NOMO-1 treated with DMSO at 0.1 percent for 48 hours (cell line): Measurements from ENCODE around the gene TANC1.
A peak's percentile ranks its signal among the peaks of the same experiment; 100 is the strongest.

Experiments
- DNase-seq: peaks from one replicate; lab custom pipeline; 2025; ENCODE audit not compliant: unreplicated experiment; lab: John Stamatoyannopoulos, UW

Gene TANC1

DNA sequence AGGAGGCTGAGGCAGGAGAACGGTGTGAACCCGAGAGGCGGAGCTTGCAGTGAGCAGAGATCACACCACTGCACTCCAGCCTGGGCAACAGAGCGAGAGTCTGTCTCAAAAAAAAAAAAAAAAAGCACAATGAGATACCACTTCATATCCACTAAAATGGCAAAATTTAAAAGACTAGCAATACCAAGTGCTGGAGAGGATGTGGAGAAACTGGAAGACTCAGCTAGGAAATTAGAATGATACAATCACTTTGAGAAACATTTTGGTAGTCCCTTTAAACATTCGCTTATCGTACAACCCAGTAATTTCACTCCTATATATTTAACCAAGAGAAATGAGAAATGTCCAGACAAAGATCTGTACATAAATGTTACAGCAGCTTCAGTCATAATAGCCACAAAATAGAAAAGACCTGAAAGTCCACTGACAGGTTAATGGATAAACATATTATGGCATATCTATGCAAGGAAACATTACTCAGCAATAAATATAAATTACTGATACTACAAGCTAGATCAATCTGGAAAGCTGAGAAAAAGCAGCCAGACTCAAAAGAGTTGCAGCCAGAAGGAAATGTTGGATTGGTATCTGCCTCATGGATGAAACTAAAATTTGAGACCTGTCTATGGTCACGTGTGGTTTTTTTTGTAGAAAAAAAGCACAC is 278.0 kb downstream of the TANC1 start:
- DNase-seq = no peak

DNA sequence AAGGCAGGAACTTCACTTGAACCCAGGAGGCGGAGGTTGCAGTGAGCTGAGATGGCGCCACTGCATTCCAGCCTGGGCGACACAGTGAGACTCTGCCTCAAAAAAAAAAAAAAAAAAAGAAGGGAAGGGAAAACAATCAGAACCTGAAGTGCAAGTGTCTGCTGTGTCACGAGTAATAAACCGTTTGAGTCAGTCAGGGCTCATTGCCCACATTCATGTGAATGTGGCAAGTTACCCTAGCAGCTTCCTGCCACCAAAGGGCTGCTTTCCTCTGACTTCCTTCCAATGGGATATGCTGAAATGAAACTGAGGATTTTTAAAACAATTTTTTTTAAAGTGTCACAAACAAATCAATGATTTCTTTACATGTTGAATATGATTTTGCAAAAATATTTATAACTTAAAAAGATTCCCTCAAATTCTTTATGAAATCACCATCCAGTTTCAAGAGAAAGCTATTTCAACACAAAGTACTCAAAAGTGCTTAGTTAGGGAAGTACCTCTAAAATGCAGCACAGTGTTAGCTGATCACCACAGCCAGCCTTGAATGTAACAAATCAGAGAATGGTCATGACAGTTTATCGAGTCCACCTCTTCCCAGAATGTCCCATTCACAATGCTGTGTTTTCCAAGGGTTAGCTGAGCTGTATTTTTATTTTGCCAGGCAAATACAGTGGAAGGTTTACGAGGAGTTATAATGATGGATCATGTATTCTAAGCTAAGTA is 281.7 kb downstream of the TANC1 start:
- peak; percentile 87 for DNase-seq

DNA sequence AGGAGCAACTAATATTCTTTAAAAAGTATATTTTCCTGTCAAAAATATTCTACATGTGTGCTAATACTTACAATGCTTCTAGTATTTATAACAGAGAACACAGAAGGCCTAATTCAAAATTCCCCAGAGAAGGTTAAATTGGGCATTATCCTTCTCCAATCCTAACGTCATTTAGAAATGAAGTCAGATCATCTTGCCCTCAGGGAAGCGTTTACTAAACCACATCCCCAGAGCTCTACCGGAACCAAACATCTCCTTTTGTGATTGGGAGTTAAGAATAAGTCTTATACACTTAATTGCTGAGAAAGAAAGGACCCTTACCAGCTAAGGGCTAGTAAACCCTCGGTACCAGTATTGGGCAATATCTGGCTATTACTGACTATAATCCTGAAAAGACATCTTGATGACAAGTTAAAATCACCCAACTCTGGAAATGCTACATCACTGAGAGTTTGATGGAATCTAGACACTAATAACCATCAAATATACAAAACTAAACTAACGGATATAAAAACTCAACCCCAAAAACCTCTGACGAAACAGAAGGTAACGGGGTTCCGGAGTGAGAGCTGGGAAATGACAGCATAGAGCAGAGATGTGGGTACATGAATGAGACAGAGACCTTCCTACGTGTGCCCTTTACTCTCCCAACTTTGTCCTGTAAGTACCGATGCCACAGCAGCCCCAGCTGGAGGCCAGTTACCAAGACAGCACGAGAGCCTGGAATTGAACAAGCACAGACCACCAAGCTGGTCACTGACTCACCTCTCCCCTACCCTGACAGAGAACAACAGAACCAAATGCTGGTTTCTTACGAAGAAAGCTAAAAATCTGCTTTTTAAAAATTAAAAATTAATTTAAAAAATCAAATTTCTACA is 283.1 kb downstream of the TANC1 start:
- DNase-seq = no peak

DNA sequence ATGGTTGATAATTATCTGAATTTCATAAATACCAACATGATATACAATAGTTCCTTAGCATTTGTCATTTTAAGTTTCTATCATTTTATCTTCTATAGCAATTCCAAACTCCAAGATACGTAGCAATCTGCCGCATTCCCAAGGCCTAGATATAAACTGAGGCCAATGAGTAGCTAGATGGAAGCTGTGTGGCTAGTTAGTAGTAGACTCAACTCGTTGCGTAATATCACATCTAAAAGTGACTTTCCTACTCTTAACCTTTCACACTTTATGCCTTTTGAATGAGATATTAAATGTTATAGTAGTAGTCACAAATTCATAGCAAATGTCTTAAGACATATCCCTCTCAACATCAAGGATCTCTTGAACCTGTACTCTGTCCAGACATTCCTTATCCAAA is 284.5 kb downstream of the TANC1 start:
- DNase-seq = no peak

DNA sequence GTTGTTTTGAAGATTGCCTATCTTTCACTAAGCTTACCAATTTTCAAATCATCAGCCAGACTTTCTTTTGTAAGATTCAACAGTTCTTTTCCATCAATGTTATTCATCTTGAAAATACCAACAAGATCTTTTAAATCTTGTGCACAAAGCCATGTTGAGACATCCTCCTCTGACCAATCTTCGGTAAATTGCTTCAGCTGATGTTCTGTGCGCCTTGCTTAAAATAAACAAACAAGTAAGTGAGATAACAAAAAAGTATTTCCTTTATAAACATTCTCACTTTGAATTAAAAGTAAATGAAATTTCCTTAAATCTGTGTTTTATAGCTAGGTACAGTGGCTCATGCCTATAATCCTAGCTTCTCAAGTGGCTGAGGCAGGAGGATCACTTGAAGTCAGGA is 287.7 kb downstream of the TANC1 start:
- no peak for DNase-seq

DNA sequence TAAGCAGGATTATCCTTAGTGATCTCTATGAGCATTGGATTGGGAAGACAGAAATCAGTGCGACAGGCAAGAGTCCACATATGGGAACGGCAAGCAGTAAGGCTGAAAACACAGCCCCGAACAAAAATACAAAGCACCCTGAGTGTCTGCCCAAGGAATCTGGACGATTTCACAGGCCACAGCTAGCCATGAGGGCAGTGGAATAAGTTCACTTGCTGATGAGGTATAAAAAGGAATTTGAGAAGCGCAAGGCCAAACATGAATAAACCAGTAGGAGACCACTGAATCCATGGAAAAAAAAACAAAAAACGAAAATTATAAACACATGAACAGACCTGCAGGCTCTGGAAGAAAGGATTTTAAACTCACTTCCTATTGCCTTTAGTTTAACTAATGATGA is 293.8 kb downstream of the TANC1 start:
- DNase-seq = no peak

DNA sequence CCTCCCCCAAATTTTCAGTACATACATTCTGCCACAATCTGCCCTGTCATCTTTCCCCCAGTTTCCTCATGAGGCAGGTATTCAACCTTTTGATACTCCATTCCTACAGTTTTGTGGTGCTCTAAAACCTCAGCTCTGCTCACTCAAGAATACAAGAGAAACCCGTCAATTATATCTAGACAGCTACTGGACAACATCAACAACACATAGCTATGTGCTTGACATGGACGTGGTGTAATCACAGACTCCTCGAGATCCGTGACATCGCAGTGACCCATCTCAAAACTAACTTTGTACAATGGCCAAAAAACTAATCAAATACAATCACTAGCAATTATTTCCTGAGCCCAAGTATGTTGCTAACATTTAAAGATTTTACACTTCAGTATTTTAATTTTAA is 294.5 kb downstream of the TANC1 start:
- no peak for DNase-seq

DNA sequence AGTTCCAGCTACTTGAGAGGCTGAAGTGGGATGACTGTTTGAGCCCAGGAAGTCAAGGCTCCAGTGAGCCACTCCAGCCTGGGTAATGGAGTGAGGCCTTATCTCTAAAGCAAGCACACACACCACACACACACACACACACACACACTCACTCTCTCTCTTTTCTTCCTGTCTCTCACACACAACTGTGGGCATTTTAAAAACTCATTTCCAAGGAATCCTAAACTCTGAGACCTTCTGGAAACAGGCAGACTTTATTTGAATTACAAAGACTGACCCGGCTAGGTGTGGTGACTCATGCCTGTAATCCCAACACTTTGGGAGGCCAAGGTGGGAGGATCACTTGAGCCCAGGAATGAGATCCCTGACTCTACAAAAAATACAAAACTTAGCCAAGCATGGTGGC is 296.7 kb downstream of the TANC1 start:
- DNase-seq = no peak

DNA sequence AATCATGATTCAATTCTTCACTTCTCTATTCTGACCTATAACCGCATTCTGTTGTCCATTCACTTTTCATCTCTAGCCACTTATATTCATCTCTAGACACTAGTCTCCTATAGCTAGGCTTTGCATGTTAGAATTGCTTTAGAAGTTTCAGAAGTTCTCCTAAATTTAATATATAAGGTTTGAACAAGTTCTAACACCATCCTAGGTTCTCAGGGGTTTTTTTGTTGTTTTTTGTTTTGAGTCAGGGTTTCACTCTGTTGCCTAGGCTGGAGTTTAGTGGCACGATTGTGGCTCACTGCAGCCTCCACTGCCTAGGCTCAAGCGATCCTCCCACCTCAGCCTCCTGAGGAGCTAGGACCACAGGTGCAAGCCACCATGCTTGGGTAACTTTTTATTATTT is 298.1 kb downstream of the TANC1 start:
- DNase-seq = no peak

DNA sequence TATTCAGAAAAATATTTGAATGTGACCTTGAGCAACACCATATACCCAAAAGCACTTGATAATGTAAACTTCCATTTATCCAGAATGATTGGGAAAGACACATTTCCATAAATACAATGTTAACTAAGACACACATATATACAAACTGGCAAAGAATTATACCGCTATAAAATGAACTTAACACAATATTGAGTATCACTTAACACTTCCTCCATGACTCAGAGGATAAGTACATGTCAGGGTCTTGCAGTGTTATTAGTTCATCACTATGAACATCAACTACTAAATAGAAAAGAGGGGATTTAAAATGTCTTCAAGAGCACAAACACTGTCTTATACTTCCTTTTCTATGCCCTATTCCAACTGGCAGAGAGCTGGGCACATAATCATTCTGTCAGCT is 299.5 kb downstream of the TANC1 start:
- DNase-seq = no peak

DNA sequence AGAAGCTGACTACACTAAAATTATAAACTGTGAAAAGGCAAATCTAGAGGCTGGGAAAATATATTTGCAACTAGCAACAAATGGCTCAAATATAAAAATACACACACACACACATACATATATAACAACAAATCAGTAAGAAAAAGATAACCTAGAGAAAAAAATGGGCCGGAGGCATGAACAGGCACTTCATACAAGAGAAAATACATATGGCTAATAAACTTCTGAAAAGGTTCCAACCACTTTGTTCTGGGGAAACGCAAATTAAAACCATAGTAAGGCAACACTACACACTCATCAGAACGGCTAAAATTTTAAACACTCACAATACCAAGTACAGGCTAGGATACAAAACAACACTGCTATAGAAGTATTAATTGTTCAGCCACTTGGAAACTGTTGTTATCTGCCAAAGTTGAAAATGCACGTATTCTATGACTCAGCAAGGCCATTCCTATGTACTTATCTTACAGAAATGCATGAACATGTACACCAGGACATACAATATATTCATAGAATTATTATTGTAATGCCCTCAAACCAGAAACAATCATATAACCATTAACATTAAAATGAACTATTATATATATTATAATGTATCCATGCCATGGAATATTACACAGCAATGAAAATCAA is 302.4 kb downstream of the TANC1 start:
- DNase-seq = no peak

DNA sequence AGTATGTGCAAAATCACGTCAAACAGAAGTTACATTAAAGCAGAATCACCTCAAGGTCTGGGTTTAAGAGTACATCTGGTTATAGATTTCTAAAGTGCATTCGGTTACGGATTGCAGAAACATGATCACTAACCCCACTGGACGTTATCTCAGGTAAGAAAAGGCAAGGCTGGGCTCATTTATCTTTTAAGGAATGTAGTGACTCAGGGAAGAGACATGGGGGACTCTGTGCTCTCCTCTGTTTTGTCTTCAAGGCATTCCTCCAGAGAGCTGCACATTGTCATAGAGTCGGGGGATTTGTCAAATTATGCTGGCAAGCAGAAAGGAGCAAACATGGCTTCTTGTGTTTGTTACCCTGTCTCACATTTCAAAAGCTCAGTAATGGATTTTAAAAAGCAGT is 303.7 kb downstream of the TANC1 start:
- no peak for DNase-seq

DNA sequence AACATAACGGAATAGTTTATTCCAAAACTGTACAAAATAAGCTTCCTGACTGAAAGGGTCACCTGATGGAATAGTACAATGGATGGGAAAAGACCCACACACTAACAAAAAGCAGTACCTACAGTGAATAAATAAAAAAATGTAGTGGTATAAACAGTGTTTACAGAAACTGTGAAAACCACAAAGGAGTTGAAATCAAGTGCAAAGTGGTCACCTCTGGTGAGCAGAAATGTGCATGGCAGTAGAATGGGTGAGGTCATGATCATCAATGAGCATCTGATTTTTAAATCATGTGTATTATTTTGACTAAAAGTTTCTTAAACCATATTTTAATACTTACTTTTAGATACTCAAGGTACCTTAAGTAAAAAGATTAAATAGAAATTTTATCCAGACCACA is 306.7 kb downstream of the TANC1 start:
- DNase-seq = no peak

DNA sequence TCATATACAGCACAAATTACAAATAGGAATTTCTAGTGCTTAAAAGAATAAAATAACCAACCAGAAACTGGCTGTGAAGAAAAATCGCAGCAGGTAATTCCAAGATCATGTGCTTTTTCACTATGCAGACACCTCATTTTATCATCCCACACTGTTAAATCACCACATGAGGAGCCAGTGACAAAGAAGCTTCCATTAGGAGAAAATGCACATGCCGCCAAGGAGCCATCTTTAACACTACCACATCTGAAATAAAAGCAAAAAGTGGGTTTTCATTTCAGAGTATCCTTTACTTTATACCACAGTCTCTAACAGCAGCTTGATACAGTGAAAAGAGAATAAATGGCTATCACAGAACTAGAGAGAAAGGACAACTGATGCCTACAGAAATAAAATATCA is 311.3 kb downstream of the TANC1 start:
- no peak for DNase-seq

DNA sequence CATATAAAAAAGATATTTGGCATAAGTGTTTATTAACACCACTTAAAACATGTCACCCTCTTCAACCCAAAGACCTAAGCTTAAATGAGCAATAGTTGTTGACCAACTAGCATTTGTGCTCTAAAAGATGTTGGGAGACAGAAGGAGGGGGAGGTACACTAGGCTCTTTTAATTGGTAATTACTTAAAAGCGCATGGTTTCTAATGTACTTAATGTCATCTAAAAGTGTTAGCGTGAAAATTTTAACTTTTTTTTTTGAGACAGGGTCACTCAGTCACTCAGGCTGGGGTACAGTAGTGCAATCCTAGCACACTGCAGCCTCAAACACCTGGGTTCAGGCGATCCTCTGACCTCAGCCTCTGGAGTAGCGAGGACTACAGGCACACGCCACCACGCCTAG is 312.6 kb downstream of the TANC1 start:
- DNase-seq = no peak
